Astrocyte of the cerebellum (primary cell): ENCODE data around the gene GSG1L.

ENCODE experiments used
- DNase-seq: peaks from one replicate; pipeline ENCODE4 v3.0.0-alpha.2; 2011; ENCODE audit warnings: low read depth
- H3K4me3 ChIP-seq: 2 replicates; pipeline ENCODE4 v1.5.1; 2011; ENCODE audit warnings: mild to moderate bottlenecking, low read depth, low read length, moderate library complexity
- CTCF ChIP-seq: IDR thresholded peaks from 2 replicates; pipeline ENCODE4 v1.5.1; 2012; ENCODE audit warnings: low read length, low read depth, moderate library complexity, mild to moderate bottlenecking; ENCODE audit errors: missing control alignments
- in situ Hi-C: cut with HindIII; loops from 2 replicates; pipeline ENCODE4 v1.10.0; 2017; ENCODE audit warnings: low sequenced_read_pairs

The GSG1L gene

GRCh38 chr16:27853101-27853500, 210.4 kb downstream of the GSG1L start:
- H3K4me3 ChIP-seq, result no peak overlapping the region
- in situ Hi-C loops, result no loop called here
- no peak for TF ChIP-seq CTCF
- DNase-seq, result no peak

GRCh38 chr16:27852681-27853080, 210.8 kb downstream of the GSG1L start:
- DNase-seq, result no peak
- in situ Hi-C loops, result no loop called here
- TF ChIP-seq CTCF, result no peak
- H3K4me3 ChIP-seq, result no peak overlapping the region

DNA sequence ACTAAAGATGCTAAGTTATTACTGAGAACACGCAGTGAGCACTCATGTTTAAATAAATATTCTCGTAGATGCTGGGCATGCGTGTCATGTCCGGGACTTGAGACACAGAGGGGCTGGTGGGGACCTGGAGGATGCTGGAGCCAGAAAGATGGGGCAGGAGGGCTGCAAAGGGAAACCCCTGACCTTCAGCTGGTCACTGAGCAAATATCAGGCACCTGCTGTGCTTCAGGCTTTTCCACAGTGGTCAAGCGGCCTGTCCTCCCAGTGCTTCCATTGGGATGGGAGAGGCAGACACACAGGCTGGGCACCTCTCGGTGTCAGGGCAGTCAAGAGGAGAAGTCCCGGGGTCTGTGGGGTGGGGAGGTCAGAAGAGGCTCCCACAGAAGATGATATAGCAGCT, 211.4 kb downstream of the GSG1L start:
- no peak for TF ChIP-seq CTCF
- H3K4me3 ChIP-seq, result no peak overlapping the region
- no peak for DNase-seq
- in situ Hi-C loops, result no loop called here

DNA sequence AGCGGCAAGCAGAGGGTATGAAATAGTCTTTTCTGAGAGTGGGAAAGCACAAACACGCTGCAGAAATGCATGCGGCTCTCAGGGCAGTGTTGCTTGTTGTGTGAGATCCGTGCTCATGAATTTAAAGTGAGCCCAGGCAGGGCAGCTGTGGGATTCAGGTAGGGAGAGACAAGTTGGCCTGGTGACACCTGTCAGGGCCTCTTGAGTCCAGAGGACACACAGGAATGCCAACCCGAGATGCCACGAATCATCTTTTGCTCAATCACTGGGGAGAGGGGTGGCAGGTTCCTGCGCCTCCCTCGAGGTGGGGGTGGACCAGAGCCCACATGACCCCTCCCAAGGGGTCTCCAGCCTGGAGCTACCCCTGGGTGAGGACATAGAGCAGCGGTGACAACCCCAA, 211.9 kb downstream of the GSG1L start:
- in situ Hi-C loops, result no loop called here
- no peak for DNase-seq
- H3K4me3 ChIP-seq, result no peak overlapping the region
- TF ChIP-seq CTCF, result no peak

- no peak for DNase-seq
- in situ Hi-C loops, result no loop called here
- no peak for TF ChIP-seq CTCF
- H3K4me3 ChIP-seq, result no peak overlapping the region
Measured at GRCh38 chr16:27849621-27850020, 213.9 kb downstream of the GSG1L start.

- no peak for TF ChIP-seq CTCF
- no peak overlapping the region for H3K4me3 ChIP-seq
- peak; percentile 3 for DNase-seq
- in situ Hi-C loops, result no loop called here
Measured at GRCh38 chr16:27847030-27847550, 216.4 kb downstream of the GSG1L start.

- TF ChIP-seq CTCF, result no peak
- DNase-seq, result no peak
- in situ Hi-C loops, result no loop called here
Measured at GRCh38 chr16:27844826-27845225, 218.7 kb downstream of the GSG1L start.

More at GRCh38 chr16:27844826-27845225, 218.7 kb downstream of the GSG1L start:
- no peak overlapping the region for H3K4me3 ChIP-seq
